ENCODE data around the gene KLHL17. TPM values are rescaled to one million over a fixed set of nuclear protein-coding genes. Genes with fewer than 3 reads are reported as not detected.

Gene KLHL17
- total RNA-seq = 10 to 100 TPM in 1 of 9 donors, 1 to 10 TPM in 8; 1.4 to 15.9 (median 6.1) TPM
- 10 to 100 TPM in 2 of 3 donors, under 1 TPM in 1; 0.73 to 38.8 (median 25.4) TPM for polyA plus RNA-seq
- long read RNA-seq, donor 1 = 0 reads
- long read RNA-seq, donor 2 = 0 reads
- long read RNA-seq, donor 3 = 0 reads
- long read RNA-seq, donor 4, partial matches to known transcripts = 1 of 1 reads
- long read RNA-seq, donor 4, other reads (novel, unspliced or antisense) = 0 of 1 reads
- long read RNA-seq, donor 5, transcript KLHL17-201 (12 exons, 2,560 nt) = major isoform, 5 of 26 reads
- long read RNA-seq, donor 5, partial matches to known transcripts = 2 of 26 reads
- long read RNA-seq, donor 5, other reads (novel, unspliced or antisense) = 19 of 26 reads
- long read RNA-seq, donor 6 = 0 reads
- long read RNA-seq, donor 7 = 0 reads
- long read RNA-seq, donor 8 = 0 reads
- long read RNA-seq, donor 9, partial matches to known transcripts = 0 of 1 reads
- long read RNA-seq, donor 9, other reads (novel, unspliced or antisense) = 0 of 1 reads
- long read RNA-seq, donor 10 = 0 reads

DNA sequence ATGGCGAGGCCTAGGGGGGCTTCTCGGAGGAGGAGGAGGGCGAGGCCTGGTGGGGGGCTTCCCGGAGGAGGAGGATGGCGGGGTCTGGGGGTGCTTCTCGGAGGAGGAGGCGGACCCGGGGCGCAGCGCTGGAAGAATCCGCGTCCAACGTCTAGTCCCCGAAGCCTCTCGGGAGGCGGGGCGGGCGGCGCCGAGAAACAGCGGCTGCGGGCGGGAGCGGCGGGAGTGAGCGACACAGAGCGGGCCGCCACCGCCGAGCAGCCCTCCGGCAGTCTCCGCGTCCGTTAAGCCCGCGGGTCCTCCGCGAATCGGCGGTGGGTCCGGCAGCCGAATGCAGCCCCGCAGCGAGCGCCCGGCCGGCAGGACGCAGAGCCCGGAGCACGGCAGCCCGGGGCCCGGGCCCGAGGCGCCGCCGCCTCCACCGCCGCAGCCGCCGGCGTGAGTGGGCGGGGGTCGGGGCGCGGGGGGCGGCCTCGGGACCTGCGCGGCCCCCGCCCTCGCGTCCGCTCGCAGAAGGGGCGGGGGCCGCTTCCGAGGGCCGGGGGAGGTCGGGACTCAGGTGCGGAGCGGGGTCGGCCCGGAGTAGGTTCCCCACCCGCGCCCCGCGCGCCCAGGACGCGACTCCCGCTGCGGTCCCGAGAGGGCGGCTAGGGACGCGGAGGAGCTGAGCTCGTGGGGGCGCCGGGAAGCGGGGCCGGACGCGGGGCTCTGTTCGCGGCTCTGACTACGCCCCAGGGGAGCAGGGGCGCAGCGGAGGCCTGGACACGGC, at the start of gene KLHL17:
Gene KLHL17, plus strand, starts transcription at position 222 of the 769 bp plus-strand sequence. Its CDS starts 110 bp downstream, at position 332.
- intact Hi-C loops (cut with DNase I) = no loop called here
- H3K36me3 ChIP-seq (replicated peaks in 1 of 2) = peaks cover 0 to 14% of the 10 kb centered on the region in 2 donors
- peak within 1 kb of the TSS in 2 of 4 donors; percentile 34 to 99 for H3K4me3 ChIP-seq
- peak in 6 of 7 donors; percentile 58 to 77 (median 67) for DNase-seq
- TF ChIP-seq POLR2A (IDR thresholded peaks at IDR 0.05) = no peak
- TF ChIP-seq, protein P1, sequence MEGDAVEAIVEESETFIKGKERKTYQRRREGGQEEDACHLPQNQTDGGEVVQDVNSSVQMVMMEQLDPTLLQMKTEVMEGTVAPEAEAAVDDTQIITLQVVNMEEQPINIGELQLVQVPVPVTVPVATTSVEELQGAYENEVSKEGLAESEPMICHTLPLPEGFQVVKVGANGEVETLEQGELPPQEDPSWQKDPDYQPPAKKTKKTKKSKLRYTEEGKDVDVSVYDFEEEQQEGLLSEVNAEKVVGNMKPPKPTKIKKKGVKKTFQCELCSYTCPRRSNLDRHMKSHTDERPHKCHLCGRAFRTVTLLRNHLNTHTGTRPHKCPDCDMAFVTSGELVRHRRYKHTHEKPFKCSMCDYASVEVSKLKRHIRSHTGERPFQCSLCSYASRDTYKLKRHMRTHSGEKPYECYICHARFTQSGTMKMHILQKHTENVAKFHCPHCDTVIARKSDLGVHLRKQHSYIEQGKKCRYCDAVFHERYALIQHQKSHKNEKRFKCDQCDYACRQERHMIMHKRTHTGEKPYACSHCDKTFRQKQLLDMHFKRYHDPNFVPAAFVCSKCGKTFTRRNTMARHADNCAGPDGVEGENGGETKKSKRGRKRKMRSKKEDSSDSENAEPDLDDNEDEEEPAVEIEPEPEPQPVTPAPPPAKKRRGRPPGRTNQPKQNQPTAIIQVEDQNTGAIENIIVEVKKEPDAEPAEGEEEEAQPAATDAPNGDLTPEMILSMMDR (IDR thresholded peaks at IDR 0.05) = no peak
- H3K27ac ChIP-seq = peak within 1 kb of the TSS in 1 of 5 donors; percentile 45
- H3K27me3 ChIP-seq = no peaks in the 10 kb centered on the region
- no peaks in the 10 kb centered on the region for H3K9me3 ChIP-seq (replicated peaks in 1 of 3)
- WGBS, 4 donors = 1% methylated on average over 42 to 109 of the region's 109 CpGs; no CpG with 5 or more reads in 1 of the 4 donors
- peaks cover 17 to 20% of the 10 kb centered on the region in 2 donors for H3K4me1 ChIP-seq (replicated peaks in 1 of 2)

GRCh38 chr1:910881-911721, 49.3 kb upstream of the KLHL17 start:
- 37 to 43% (median 39%) methylated on average over 8 to 25 of the region's 25 CpGs for WGBS, 4 donors
- Histone ChIP-seq H3K36me3 (replicated peaks in 1 of 2) (no peaks in the 10 kb centered on the region), H3K4me1 (replicated peaks in 1 of 2) (peaks cover under 1 to 22% of the 10 kb centered on the region in 2 donors), H3K27me3 (peaks cover 48% of the 10 kb centered on the region), H3K4me3 (no peak overlapping the region), H3K9me3 (replicated peaks in 1 of 3) (no peaks in the 10 kb centered on the region), H3K27ac (peak overlapping the region in 1 of 5 donors; percentile 44)
- no peak for TF ChIP-seq POLR2A (IDR thresholded peaks at IDR 0.05)
- TF ChIP-seq, protein P1 (IDR thresholded peaks at IDR 0.05) = no peak
- DNase-seq = peak; percentile 76 to 94 (median 86)
- intact Hi-C loops (cut with DNase I) = no loop called here

DNA sequence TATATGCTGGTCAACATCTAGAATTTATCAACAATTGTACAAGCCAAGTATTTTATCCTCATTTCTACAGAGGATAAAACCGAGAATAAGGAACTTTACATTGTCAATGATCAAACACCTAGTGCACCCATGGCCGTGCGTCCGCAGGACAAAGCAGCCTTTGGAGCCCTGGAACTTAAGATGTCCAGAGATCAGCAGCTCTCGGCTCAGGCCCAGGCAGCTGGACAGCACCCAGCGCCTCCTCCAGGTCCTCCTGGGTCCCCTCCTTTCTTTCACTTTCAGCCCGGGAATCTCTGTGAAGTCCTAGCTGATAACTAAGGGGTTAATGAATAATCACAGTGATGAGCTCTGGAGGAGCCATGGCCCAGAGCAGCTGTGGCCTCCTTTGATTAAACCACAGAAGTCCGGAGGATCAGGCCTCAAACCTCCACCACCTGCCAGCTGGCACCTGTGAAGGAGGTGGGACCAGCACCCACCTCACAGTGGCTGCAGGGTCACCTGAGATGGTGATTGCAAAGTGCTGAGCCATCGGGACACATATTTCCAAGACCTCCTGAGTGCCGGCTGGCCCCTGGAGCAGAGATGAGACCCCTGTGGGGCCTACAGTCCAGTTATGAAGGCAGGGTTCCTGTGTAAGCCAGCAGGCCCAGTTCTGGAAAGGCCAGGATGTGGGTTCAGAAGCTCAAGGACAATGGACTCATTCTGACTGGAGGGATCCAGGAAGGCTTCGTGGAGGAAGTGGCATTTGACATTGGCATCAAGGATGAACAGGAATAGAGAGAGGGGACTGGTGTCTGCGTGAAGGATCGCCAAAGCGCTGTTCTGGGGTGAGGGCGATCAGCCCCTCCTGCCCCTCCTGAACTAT, 48.3 kb upstream of the KLHL17 start:
- no peak for TF ChIP-seq POLR2A (IDR thresholded peaks at IDR 0.05)
- TF ChIP-seq, protein P1 (IDR thresholded peaks at IDR 0.05) = no peak
- peak in 5 of 7 donors; percentile 7 to 50 (median 14) for DNase-seq
- no peak overlapping the region for H3K27ac ChIP-seq
- H3K9me3 ChIP-seq (replicated peaks in 1 of 3) = no peaks in the 10 kb centered on the region
- no peaks in the 10 kb centered on the region for H3K36me3 ChIP-seq (replicated peaks in 1 of 2)
- intact Hi-C loops (cut with DNase I) = no loop called here
- WGBS, 4 donors = 56 to 68% (median 60%) methylated on average over 12 to 15 of the region's 15 CpGs
- peaks cover 10 to 22% of the 10 kb centered on the region in 2 donors for H3K4me1 ChIP-seq (replicated peaks in 1 of 2)
- no peak overlapping the region for H3K4me3 ChIP-seq
- peaks cover 48% of the 10 kb centered on the region for H3K27me3 ChIP-seq
